Measurements from ENCODE around the gene LGALS3BP. TPM values are rescaled to one million over a fixed set of nuclear protein-coding genes. Genes with fewer than 3 reads are reported as not detected.

LGALS3BP gene
- total RNA-seq, 1 experiment from 2014 or later: 57.9 TPM

GRCh38 chr17:79023886-79024771 is 44.4 kb upstream of the LGALS3BP start, which contains the start of gene C1QTNF1 (continued):
- TF ChIP-seq ZNF317 (CRISPR knock-in tag; IDR thresholded peaks at IDR 0.05; ENCODE audit: borderline replicate concordance, low read depth): no peak
- TF ChIP-seq ZNF219 (CRISPR knock-in tag; IDR thresholded peaks at IDR 0.05; ENCODE audit: borderline replicate concordance): 0 out of 2 replicates have a peak, but pooled peaks have one; percentile 42
- TF ChIP-seq NFATC4 (CRISPR knock-in tag; IDR thresholded peaks at IDR 0.05): no peak
- TF ChIP-seq RELA (CRISPR knock-in tag; IDR thresholded peaks at IDR 0.05; ENCODE audit: borderline replicate concordance): no peak
- no peak for TF ChIP-seq SP1 (CRISPR knock-in tag; conservative IDR thresholded peaks at IDR 0.05)
- no peak for TF ChIP-seq IRF2 (CRISPR knock-in tag; IDR thresholded peaks at IDR 0.05; ENCODE audit: borderline replicate concordance, low read depth)
- TF ChIP-seq ZBTB43 (CRISPR knock-in tag; IDR thresholded peaks at IDR 0.05): no peak
- TF ChIP-seq FOXP4 (CRISPR knock-in tag; IDR thresholded peaks at IDR 0.05): no peak
- no peak for TF ChIP-seq GTF2I (CRISPR knock-in tag; conservative IDR thresholded peaks at IDR 0.05)
- no peak for TF ChIP-seq PRRX2 (CRISPR knock-in tag; IDR thresholded peaks at IDR 0.05)
- TF ChIP-seq NR1H2 (CRISPR knock-in tag; IDR thresholded peaks at IDR 0.05): no peak
- TF ChIP-seq NR3C1 (CRISPR knock-in tag; conservative IDR thresholded peaks at IDR 0.05; ENCODE audit: low read depth): no peak
- TF ChIP-seq KAT7 (CRISPR knock-in tag; IDR thresholded peaks at IDR 0.05; ENCODE audit: borderline replicate concordance): no peak
- no peak for TF ChIP-seq MXD4 (CRISPR knock-in tag; IDR thresholded peaks at IDR 0.05; ENCODE audit: borderline replicate concordance)
- TF ChIP-seq ZNF671 (CRISPR knock-in tag; IDR thresholded peaks at IDR 0.05): no peak
- TF ChIP-seq JUN (CRISPR knock-in tag; IDR thresholded peaks at IDR 0.05): peak; percentile 34; the same call in 1 of the 2 replicates
- no peak for TF ChIP-seq OVOL2 (CRISPR knock-in tag; IDR thresholded peaks at IDR 0.05; ENCODE audit: borderline replicate concordance)
- TF ChIP-seq MYBL2 (CRISPR knock-in tag; IDR thresholded peaks at IDR 0.05): no peak
- no peak for TF ChIP-seq ZNF416 (CRISPR knock-in tag; IDR thresholded peaks at IDR 0.05)
- TF ChIP-seq ZNF396 (CRISPR knock-in tag; IDR thresholded peaks at IDR 0.05; ENCODE audit: borderline replicate concordance): no peak
- TF ChIP-seq TCF7 (CRISPR knock-in tag; IDR thresholded peaks at IDR 0.05; ENCODE audit: low read depth): no peak
- TF ChIP-seq ERG (CRISPR knock-in tag; IDR thresholded peaks at IDR 0.05): no peak
- no peak for TF ChIP-seq SMAD4 (CRISPR knock-in tag; IDR thresholded peaks at IDR 0.05)
- TF ChIP-seq ZNF512 (CRISPR knock-in tag; IDR thresholded peaks at IDR 0.05; ENCODE audit: borderline replicate concordance): no peak
- no peak for TF ChIP-seq RORB (CRISPR knock-in tag; IDR thresholded peaks at IDR 0.05)
- no peak for TF ChIP-seq ATF2 (CRISPR knock-in tag; IDR thresholded peaks at IDR 0.05; ENCODE audit: borderline replicate concordance, low read depth)
- TF ChIP-seq ATF1 (CRISPR knock-in tag; IDR thresholded peaks at IDR 0.05): no peak
- no peak for TF ChIP-seq MLX (CRISPR knock-in tag; IDR thresholded peaks at IDR 0.05)
- no peak; the same call in 1 of the 2 replicates for TF ChIP-seq ZBTB21 (CRISPR knock-in tag; IDR thresholded peaks at IDR 0.05; ENCODE audit: borderline replicate concordance)
- TF ChIP-seq NFYB (CRISPR knock-in tag; conservative IDR thresholded peaks at IDR 0.05; ENCODE audit: low read depth): no peak
- TF ChIP-seq TEAD1 (CRISPR knock-in tag; IDR thresholded peaks at IDR 0.05): 0 out of 2 replicates have a peak, but pooled peaks have one; percentile 49

All from WTC11 (cell line).